ENCODE measurements around the gene LAMC2.

GRCh38 chr1:183210681-183211080 is 24.6 kb downstream of the LAMC2 start:
- TF ChIP-seq CLOCK (CRISPR knock-in tag; IDR thresholded peaks at IDR 0.05; ENCODE audit: borderline replicate concordance), result no peak
- no peak for TF ChIP-seq MAFK (IDR thresholded peaks at IDR 0.05; ENCODE audit: low read length)
